HG02870 (cell line): Measurements from ENCODE around the gene RBM24.
"Not testable (repeated sequence)": the region's sequence is repeated elsewhere in the genome, so short reads cannot be mapped to it uniquely, and the experiment has no call there.

Experiments
- ATAC-seq: cut with Tn5 transposase; IDR thresholded peaks from one replicate; pipeline ENCODE4 v1.9.1; 2021; ENCODE audit warnings: mild to moderate bottlenecking, moderate library complexity; ENCODE audit not compliant: unreplicated experiment

Gene RBM24

DNA sequence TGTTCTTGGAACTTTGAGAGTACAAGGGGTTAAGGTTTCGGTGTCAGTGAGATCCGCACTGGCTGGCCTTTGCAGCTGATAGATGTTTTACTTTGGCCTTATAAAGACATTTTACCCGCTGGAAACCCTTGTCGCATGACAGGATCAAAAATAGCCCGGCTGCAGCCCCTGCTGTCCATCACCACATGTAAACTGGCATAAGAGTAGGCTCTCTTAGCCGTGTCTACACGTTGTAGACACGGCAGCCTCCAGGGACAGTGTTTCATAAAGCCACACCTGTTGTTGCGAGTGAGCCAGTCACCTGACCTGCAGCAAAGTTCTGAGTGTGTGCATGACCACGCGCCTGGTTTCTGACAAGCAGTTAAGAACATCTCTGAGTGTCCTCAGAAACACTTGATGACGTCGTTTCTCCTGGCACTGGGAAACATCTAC is 8.5 kb downstream of the RBM24 start:
- ATAC-seq = no peak

DNA sequence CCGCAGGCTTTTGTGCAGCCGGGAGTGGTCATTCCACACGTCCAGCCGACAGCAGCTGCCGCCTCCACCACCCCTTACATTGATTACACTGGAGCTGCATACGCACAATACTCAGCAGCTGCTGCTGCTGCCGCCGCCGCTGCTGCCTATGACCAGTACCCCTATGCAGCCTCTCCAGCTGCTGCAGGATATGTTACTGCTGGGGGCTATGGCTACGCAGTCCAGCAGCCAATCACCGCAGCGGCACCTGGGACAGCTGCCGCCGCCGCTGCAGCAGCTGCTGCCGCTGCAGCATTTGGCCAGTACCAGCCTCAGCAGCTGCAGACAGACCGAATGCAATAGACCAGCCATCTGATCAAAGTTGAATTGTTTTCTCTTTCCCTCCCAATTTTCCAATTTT is 10.6 kb downstream of the RBM24 start:
- no peak for ATAC-seq

DNA sequence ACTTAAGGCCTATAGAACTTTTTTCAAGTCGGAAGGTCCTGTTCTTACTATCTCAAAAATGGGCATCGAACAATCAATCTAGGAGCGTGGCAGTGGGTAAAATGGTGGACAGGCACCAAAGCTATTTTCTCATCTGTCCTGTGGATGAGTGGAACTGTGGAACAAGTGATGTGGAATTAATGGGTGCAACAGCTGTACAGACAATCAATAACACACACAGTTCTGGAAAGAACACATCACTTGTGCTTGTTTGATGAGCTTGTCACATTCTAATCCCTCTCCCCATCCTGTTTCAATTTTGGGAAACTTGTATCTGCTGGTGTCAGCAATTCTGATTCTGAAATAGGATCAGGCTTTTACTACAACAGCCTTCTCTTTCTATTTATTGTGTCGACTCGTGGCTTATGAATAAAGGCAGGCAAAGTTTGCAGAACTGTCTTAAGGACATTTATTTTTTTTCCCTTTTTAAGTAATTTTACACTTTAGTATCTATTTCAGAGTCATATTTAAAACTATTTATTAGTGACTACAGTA is 11.5 kb downstream of the RBM24 start:
- ATAC-seq = no peak

DNA sequence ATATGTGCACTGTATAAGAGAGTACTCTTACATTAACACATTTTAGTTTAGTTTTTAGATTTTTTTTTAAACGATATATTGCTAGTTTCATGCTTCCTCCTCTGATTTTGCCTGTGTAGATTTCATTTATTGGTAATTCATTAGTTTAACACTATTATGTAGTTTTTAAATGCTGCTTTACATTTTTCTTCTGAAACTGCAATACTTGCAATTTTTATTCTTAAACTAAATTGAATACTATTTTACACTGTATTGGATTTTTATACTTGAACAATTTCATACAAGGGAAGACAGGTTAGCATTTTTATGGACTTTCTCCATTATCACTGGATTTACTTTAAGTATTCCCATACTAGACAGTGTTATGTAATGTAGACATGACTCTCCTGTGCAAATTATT is 12.2 kb downstream of the RBM24 start:
- ATAC-seq = no peak

DNA sequence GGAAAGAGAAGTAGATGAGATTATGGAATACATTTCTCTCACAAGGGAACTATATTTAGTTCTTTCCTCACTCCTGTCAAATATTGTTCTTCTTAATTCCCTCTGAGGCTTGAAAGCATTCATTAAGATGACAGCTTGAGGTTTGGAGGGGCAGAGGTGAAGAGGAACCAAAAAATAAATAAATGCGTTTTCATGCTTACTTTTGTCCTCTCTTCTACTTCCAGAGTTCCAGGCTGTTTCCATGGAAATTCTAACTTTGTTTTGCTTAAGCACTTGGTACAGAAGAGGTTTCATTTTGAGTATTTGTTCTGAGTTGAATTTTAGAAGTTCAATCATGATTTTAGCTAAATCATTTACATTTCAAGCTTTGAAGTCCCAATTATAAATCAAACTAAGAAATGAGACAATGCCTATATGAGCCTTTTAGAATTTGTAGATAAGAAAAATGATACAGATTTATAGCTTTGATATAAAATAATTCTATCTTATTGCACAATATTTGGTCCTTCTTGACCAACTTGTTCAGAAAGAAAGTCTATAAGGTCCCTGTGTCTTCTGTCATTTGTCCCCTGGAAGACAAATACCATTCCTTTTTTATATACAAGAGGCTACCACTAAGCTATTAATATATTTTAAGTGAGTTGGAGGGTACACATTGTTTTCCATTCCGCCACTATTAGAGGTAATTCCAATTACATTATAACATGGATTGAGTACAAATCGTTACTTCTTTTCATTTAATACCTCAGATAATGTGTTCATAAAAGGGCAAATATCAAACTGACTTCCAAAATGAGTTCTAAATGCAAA is 16.3 kb downstream of the RBM24 start:
- no peak for ATAC-seq

DNA sequence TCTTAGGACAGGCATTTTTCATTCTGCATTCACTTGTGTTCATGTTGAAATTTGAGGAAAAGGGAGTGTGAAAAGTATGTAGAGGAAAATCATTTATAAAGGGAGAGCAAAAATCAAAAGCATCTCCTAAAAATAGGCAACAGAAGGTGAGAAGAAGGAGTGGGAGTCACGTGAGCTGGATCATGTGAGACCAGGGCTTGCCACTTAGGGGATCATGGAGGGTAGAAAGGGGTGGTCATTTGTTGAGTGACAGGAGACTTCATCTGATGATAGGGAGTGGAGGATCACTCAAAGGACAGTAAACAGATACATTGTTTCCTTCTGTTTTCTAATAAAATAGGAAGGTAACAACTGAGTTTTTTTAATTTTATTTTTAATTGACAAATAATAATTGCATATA is 17.1 kb downstream of the RBM24 start:
- ATAC-seq = no peak

DNA sequence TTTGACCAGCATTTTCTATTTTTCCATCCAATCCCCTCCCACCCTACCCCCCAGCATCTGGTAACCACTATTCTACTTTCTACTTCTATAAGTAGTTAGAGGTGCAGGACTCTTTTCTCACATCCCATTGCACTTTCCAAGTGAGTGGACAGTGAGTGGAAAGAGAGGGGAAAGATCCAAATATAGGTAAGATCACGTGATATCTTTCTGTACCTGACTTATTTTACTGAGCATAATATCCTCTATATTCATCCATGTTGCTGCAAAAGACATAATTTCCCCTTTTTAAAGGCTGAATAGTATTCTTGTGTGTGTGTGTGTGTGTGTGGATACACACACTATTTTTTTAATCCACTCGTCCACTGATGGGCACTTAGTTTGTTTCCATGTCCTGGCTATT is 18.1 kb downstream of the RBM24 start:
- no peak for ATAC-seq

DNA sequence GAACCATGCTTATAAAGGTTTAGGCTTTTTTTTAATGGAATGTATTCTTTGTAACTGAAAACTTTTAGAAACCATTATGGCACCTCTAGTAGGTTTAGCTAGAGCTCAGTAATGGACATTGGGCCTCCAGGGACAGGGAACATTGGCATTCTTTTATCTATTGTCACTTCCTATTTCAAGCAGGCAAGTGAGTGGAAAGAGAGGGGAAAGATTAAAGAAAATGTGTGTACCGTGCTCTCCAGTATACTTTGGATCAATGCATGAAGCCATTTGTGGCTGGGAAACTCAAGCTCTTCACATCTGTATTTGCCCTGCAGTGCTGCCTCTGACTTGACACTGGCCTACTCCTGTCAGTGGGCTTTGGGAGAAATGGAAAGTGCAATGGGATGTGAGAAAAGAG is 18.6 kb downstream of the RBM24 start:
- ATAC-seq = no peak

DNA sequence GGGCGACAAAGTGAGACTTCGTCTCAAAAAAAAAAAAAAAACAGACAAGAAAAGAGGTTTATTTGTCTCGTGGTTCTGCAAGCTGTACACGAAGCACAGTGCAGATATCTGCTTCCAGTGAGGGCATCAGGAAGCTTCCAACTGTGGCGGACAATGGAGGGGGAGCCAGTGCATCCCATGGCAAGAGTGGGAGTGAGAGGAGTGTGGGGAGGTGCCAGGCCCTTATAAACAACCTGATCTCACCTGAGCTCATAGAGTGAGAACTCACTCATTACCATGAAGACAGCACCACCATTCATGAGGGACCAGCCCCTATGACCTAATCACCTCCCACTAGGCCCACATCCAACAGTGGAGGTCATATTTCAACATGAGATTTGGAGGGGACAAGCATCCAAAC is 19.5 kb downstream of the RBM24 start:
- ATAC-seq = no peak

DNA sequence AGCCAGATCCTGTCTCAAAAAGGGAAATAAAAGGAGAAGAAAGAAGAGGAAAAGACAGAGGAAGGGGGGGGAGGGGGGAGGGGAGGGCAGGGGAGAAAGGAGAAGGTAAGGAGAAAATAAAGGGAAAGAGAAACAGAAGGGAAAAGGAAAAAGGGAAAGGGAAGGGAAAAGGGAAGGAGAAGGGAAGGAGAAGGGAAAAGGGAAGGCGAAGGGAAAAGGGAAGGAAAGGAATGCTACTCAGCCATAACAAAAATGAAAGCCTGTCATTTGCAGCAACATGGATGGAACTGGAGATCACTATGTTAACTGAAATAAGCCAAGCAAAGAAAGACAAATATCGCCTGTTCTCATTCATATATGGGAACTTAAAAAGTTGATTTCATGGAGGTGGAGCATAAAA is 22.3 kb downstream of the RBM24 start:
- ATAC-seq = no peak

DNA sequence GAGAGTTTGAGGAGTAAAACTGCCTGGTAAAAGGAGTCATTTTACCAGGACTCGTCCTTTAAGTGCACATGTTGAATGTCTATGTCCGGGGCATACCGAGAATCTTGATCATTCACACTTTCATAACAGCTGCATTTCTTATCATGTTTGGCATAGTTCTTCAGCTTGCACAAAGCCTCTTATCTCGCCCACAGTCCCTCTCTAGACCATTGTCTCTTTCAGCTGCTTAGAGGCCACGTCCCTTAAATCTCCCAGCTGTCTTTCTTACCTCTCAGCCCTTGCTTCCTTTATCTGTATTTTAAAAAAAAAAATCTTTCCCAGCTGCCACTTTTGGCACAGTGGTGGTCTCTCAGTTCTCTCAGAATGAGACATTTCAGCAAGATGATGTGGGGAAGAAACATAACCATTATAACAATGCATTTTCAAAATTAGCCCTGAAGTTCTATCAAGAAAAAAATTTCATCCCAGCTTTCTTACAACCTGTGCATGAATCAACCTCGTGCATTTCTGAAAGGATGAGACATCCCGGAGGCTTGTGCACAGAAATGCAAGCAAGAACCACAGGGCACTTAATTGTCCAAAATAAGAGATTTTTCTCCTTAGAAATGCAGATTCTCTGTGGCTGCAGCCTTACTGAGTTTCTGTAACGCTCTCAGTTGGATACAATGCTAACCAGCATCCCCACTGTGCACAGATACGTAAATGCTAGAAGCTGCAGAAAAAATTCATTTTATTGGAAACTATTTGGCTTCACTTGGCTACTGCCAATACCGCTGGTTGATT is 24.2 kb downstream of the RBM24 start:
- no peak for ATAC-seq

DNA sequence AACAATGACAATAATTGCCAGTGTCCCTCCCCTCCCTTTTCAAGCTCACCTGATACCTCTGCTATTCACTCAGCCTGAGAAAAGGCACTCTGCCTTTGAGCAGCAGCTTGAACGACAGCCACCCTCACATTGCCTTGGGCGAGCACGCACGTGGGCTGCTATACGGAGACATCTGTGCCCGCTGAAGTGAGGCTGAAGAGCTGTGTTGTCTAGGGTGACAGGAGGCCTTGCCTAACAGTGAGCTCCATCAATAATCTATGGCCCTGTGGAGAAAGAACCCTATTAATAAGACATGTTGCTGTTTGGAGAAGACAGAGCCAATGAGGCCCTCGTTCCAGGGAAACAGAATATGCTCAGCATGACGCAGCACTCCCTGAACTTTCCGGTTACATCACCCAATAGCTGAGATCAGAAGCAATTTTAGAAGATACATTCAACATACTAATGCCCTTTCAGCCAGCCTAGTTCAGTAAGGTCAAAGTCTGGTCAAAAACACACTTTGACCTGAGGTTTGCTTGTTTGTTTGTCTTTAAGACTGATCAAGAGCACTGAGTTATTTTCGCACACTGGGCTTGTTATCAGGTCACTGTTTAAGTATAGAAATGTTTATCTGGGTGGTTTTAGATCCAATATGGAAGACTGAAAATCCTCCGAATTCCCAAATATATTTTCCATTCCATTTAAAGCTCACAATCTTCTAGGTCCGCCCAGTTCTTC is 30.6 kb downstream of the RBM24 start:
- ATAC-seq = no peak

DNA sequence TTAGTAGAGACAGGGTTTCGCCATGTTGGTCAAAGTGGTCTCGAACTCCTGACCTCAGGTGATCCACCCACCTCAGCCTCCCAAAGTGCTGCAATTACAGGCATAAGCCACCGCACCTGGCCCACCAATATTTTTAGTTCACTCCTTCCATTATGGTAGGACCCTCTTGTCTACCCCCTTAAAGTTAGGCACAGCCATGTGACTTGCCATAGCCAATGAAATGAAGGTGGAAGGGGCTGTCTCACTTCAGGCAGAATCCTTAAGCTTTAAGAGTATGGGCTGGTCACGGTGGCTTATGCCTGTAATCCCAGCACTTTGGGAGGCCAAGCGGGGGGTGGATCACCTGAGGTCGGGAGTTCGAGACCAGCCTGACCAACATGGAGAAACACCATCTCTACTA is 32.1 kb downstream of the RBM24 start:
- not testable (repeated sequence) for ATAC-seq

DNA sequence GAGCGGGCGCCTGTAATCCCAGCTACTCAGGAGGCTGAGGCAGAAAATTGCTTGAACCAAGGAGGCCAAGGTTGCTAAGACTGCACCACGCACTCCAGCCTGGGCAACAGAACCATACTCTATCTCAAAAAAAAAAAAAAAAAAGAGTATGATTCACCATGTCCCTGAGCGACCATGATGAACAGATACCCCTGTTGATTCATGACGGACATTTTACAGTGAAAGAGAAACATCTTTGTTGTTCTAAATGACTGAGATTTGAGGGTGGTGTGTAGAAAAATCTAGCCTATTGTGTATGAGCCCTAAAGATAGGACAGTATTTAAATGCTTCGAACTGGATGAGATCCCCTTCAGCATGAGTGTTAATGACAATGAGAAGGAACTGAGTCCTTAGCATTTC is 32.8 kb downstream of the RBM24 start:
- ATAC-seq = no peak

DNA sequence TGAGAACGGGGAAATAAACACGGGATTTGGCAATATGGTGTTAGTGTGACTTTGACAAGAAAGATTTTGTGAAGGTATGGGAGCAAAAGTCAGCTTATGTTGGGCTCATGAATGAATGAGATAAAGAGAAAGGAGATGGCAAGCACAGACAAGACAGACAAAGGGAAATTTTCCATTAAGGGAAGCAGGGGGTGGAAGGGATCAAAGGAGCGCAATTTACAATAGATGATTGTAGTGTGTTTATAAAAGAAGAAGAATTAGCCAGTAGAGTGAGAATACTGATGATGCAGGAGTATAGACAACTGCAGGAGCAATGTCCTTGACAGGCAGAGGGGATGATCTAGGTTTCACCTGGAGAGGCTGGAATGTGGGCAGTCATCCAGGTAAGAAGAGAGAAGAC is 34.1 kb downstream of the RBM24 start:
- no peak for ATAC-seq

DNA sequence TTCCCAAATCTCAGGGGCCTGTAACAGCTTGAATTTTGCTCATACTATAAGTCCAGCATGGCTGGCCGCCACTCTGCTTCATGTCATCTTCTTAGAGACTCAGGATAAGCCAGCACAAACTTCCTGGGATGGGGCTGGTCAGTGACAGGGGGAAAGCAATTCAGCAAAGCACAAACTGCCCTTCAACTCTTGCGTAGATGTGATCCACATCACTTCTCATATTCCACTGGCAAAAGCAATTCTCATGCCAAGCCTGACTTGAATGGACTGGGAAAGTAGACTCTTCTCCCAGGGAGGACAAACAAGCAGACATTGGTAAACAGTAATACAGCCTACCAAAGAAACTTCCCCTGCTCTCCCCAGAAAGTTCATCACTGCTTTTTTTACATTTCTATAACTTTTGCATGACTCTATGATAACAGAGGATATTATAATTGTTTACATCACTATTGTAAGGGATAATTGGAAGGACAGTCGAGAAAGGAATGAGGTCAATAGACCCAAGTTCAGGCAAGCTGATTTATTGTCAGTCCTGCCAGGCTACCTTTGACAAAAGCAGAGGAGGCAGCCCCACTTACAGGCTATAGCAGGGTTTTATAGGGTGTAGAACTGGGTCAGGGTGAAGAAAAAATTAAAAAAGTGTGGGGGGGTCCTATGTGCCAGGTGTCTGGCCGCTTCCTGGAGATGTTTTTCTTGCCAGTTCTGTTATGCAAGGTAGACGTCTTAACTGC is 37.4 kb downstream of the RBM24 start:
- no peak for ATAC-seq

DNA sequence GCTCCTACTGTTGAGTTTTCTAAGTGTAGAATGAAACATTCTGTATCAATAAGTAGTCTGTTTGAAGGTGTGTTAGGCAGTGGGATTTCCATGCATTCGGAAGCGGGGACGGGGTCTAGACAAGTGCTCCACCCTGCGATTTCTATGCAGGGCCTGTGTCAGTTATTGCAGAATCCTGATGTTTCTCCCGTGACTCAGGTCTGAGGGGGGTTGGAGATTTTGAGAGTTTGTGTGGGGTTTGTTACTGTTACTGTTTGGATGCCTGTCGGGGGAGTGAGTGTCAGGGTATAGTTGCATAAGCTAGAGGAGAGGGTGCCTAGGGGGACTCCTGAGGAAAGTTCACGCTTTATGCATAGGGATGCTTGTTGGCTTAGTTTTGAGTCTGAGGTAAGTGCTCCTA is 39.1 kb downstream of the RBM24 start:
- not testable (repeated sequence) for ATAC-seq

DNA sequence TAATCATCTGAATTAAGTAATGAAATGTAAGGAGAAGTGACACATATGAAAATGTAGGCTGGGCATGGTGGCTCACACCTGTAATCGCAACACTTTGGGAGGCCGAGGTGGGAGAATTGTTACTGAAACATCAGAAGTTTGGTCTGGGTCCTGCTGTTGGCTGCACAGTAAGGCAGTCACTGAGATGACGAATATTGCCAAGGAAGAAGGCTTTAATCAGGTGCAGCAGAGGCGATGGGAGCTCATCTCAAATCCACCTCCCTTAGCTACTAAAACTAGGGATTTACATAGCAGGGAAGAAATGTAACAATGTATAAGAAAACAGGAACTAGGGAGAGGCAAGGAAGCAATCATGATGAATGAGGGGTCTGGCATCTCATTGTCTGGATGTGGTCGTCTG is 50.1 kb downstream of the RBM24 start:
- ATAC-seq = no peak

DNA sequence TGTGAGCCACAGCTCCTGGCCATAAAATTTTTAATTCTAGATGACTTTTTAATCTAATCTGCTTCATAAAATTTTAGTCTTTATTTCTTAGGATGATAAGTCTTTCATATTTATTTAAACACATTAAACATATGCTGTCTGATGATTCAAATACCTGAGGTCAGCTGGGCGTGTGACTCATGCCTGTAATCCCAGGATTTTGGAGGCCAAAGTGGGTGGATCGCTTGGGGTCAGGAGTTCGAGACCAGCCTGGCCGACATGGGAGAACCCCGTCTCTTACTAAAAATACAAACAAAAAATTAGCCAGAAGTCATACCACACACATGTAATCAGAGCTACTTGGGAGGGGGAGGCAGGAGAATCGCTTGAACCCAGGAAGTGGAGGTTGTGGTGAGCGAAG is 53.1 kb downstream of the RBM24 start:
- ATAC-seq = no peak

DNA sequence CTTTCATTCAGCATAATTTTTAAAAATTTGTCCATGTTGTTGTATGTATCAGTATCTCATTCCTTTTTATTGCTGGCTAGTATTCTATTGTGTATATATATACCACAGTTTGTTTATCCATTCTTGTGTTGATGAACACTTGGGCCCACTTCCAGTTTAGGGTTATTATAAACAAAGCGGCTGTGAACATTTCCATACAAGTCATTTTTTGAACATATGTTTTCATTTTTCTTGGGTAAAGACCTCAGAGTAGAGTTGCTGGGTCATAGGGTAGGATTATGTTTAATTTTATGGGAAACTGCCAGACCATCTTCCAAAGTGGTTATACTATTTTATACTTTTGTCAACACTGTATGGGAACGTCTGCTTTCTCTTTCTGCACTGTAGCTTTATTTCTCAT is 55.3 kb downstream of the RBM24 start:
- no peak for ATAC-seq

DNA sequence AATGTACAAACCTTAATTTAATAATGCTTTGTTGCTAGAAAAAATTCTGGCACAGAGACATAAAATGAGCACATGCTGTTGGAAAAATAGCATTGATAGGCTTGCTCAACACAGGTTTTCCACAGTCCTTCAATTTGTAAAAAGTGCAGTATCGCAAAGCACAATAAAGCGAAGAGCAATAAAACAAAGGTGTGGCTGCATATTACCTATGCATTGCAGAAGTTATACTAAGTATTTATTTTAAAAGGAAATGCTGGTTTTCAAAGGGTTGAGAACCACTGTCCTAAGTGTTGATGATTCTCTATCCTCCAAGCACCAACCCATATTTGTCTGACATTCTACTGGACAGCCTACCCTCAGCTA is 58.1 kb downstream of the RBM24 start:
- no peak for ATAC-seq
